Measurements from ENCODE around the gene ENTPD2. TPM values are rescaled to one million over a fixed set of nuclear protein-coding genes. Genes with fewer than 3 reads are reported as not detected.

ENTPD2 gene
- total and polyA plus RNA-seq, 9 of the 15 experiments (the other 6 are each of a cell fraction or from before 2014, with no cell fraction given), result 0.04 to 0.60 (median 0.14) TPM; not detected in 4

- H3K27ac ChIP-seq (ENCODE audit: extremely low read depth, low read depth, low read length), result no peak overlapping the region
- ChIA-PET POLR2A (no interaction called here), CTCF (ENCODE audit: low intra/inter-chr PET ratio) (no interaction called here)
- WGBS (ENCODE audit: insufficient coverage, low coverage, missing lambda C conversion rate), result 88% methylated on average over 10 of the region's 15 CpGs
- DNase-seq (ENCODE audit: extremely low read depth in 1 of 4, low spot score in 3 of 4) (no peak), FAIRE-seq (no peak), ATAC-seq (no peak)
- peaks cover 3% of the 10 kb centered on the region; the same call in 1 of the 3 replicates for H3K79me2 ChIP-seq (ENCODE audit: control insufficient read depth, insufficient read depth, low read length)
- H3K36me3 ChIP-seq (ENCODE audit: control insufficient read depth, insufficient read depth, low read length), result no peaks in the 10 kb centered on the region
- in situ Hi-C loops (cut with MboI), result no loop called here
- no TSS peak for BruUV-seq (replicated peaks)
- intact Hi-C loops (cut with micrococcal nuclease), result no loop called here
- H3K9me1 ChIP-seq (ENCODE audit: control insufficient read depth, insufficient read depth, low read length), result no peaks in the 10 kb centered on the region
- H3K4me1 ChIP-seq (replicated peaks in 1 of 2; ENCODE audit: control insufficient read depth in 2 of 2, insufficient read depth in 2 of 2, low read length in 2 of 2), result peaks cover 8 to 93% of the 10 kb centered on the region in 2 experiments
- H2AFZ ChIP-seq (ENCODE audit: low read depth, low read length), result no peak overlapping the region
- H4K20me1 ChIP-seq (replicated peaks; ENCODE audit: control insufficient read depth, insufficient read depth, low read length), result 0 out of 2 replicates have a peak, but pooled peaks cover 5% of the 10 kb centered on the region
- no peak overlapping the region for H3K4me2 ChIP-seq (ENCODE audit: insufficient read depth, low read length)
- H3K9me3 ChIP-seq (replicated peaks; ENCODE audit: control insufficient read depth, insufficient read depth, low read depth, low read length), result no peaks in the 10 kb centered on the region
- H3K4me3 ChIP-seq, result no peak overlapping the region
- no peaks in the 10 kb centered on the region for H3K27me3 ChIP-seq (ENCODE audit: control insufficient read depth in 2 of 2, insufficient read depth in 2 of 2, low read length in 2 of 2)
- peak overlapping the region in 1 of 2 experiments; percentile 58; a peak in 1 of 4 replicates for H3K9ac ChIP-seq (ENCODE audit: insufficient read depth in 1 of 2, low read depth in 2 of 2, low read length in 2 of 2)
- TF ChIP-seq ATF2 (CRISPR knock-in tag; IDR thresholded peaks at IDR 0.05) (no peak), MYNN (IDR thresholded peaks at IDR 0.05) (no peak), MYNN (CRISPR knock-in tag; IDR thresholded peaks at IDR 0.05) (no peak), RBM39 (optimal IDR thresholded peaks at IDR 0.05; ENCODE audit: low read depth, low read length) (no peak), HNRNPUL1 (IDR thresholded peaks at IDR 0.05; ENCODE audit: low read length) (no peak), KDM4B (IDR thresholded peaks at IDR 0.05; ENCODE audit: borderline replicate concordance in 2 of 2, low read depth in 1 of 2) (no peak), RREB1 (CRISPR knock-in tag; IDR thresholded peaks at IDR 0.05) (no peak), MCM7 (IDR thresholded peaks at IDR 0.05) (no peak), DACH1 (IDR thresholded peaks at IDR 0.05; ENCODE audit: partially characterized antibody) (no peak), TRIM25 (IDR thresholded peaks at IDR 0.05; ENCODE audit: borderline replicate concordance) (no peak), ZNF263 (CRISPR knock-in tag; IDR thresholded peaks at IDR 0.05; ENCODE audit: borderline replicate concordance) (no peak), ESRRA (IDR thresholded peaks at IDR 0.05; ENCODE audit: borderline replicate concordance, low read depth) (no peak), HNRNPL (IDR thresholded peaks at IDR 0.05; ENCODE audit: low read depth, low read length) (no peak), EHMT2 (IDR thresholded peaks at IDR 0.05) (no peak), TAF9B (IDR thresholded peaks at IDR 0.05; ENCODE audit: partially characterized antibody) (no peak), ESRRB (CRISPR knock-in tag; IDR thresholded peaks at IDR 0.05; ENCODE audit: borderline replicate concordance) (no peak)
These were observed 30.3 kb downstream of the ENTPD2 start for GRCh38 chr9:137023583-137023991.

Data from K562 (cell line).